GM12878 (cell line): ENCODE measurements around the gene THADA. TPM values are rescaled to one million over a fixed set of nuclear protein-coding genes. Genes with fewer than 3 reads are reported as not detected.

ENCODE experiments used
- ATAC-seq: fragments of 200-7000 bp; cut with Tn5 transposase; 3 replicates; pipeline ENCODE4 v1.9.1; 2020; ENCODE audit warnings: mild to moderate bottlenecking, moderate library complexity
- BruUV-seq: library from RNA; stranded (reverse); fragments of 400-500 nt; replicated peaks from 2 replicates; lab custom pipeline; 2021; lab: Mats Ljungman, UMichigan
- CTCF ChIA-PET: fragments of 300-600 bp; sonication (Branson Sonifier 250); formaldehyde crosslinking; extraction: SDS; loops from one replicate; lab custom pipeline; 2021; ENCODE audit warnings: inconsistent platforms; lab: Yijun Ruan, JAX
- POLR2A ChIA-PET: fragments of 350-600 bp; formaldehyde crosslinking; extraction: SDS; loops from one replicate; lab custom pipeline; 2021; ENCODE audit warnings: inconsistent platforms; lab: Charles Lee
- RAD21 ChIA-PET: fragments of 300-600 bp; sonication (Branson Sonifier 250); formaldehyde crosslinking; loops from one replicate; lab custom pipeline; 2023; ENCODE audit warnings: antibody characterized with exemption; ENCODE audit not compliant: unreplicated experiment; lab: Charles Lee
- SMC1A ChIA-PET: fragments of 300-600 bp; sonication (Branson Sonifier 250); formaldehyde crosslinking; loops from one replicate; lab custom pipeline; 2023; ENCODE audit not compliant: unreplicated experiment, uncharacterized antibody; lab: Charles Lee
- DNase-seq: peaks from one replicate; pipeline ENCODE4 v3.0.0-alpha.2; 2011; ENCODE audit warnings: low read depth, low spot score
- FAIRE-seq: peaks from 3 replicates; lab custom pipeline; 2011; peaks lifted over from hg19 to GRCh38; lab: Jason Lieb, UNC
- H2AFZ ChIP-seq: 2 replicates; pipeline ENCODE4 v1.6.0; 2011; ENCODE audit warnings: low read depth, low read length, control low read depth; ENCODE audit not compliant: control insufficient read depth
- H3K27ac ChIP-seq: 2 replicates; pipeline ENCODE4 v1.5.1; 2011; ENCODE audit warnings: control low read depth; ENCODE audit not compliant: control insufficient read depth, insufficient read depth
- H3K27me3 ChIP-seq, 2 experiments: replicated peaks in 1 of 2; 2 replicates each; pipeline versions ENCODE4 v1.6.0 to v1.6.1; 2011; ENCODE audit warnings: low read length in 1 of 2; ENCODE audit not compliant: control insufficient read depth in 2 of 2, insufficient read depth in 2 of 2
- H3K36me3 ChIP-seq, 2 experiments: 2 replicates each; pipeline ENCODE4 v1.5.1; 2011; ENCODE audit warnings: low read length in 1 of 2; ENCODE audit not compliant: control insufficient read depth in 2 of 2, insufficient read depth in 2 of 2
- H3K4me1 ChIP-seq: 2 replicates; pipeline ENCODE4 v1.6.1; 2011; ENCODE audit warnings: mild to moderate bottlenecking, low read length, moderate library complexity, mixed read lengths; ENCODE audit not compliant: control insufficient read depth, insufficient read depth
- H3K4me2 ChIP-seq: 2 replicates; pipeline ENCODE4 v1.6.0; 2011; ENCODE audit warnings: control low read depth; ENCODE audit not compliant: control insufficient read depth, insufficient read depth
- H3K4me3 ChIP-seq: fragments of 200-600 bp; sonication (generic); 2 replicates; pipeline ENCODE4 v1.5.1; 2016
- H3K79me2 ChIP-seq: 2 replicates; pipeline ENCODE4 v1.6.0; 2011; ENCODE audit warnings: low read length; ENCODE audit not compliant: control insufficient read depth, insufficient read depth
- H3K9ac ChIP-seq: 2 replicates; pipeline ENCODE4 v1.8.0; 2011; ENCODE audit warnings: low read length, control low read depth, mixed read lengths; ENCODE audit not compliant: control insufficient read depth, insufficient read depth
- H3K9me3 ChIP-seq: replicated peaks from 3 replicates; pipeline ENCODE4 v1.5.1; 2011; ENCODE audit warnings: mild to moderate bottlenecking, low read length; ENCODE audit not compliant: control insufficient read depth, insufficient read depth
- H4K20me1 ChIP-seq: 2 replicates; pipeline ENCODE4 v1.6.0; 2011; ENCODE audit not compliant: control insufficient read depth, insufficient read depth
- BCL11A ChIP-seq: IDR thresholded peaks from 2 replicates; pipeline ENCODE4 v1.6.1; 2011; ENCODE audit warnings: low read depth, low read length
- CBX5 ChIP-seq: sonication (generic); IDR thresholded peaks from 2 replicates; pipeline ENCODE4 v1.6.1; 2016; ENCODE audit warnings: low read depth, moderate library complexity, mild to moderate bottlenecking, inconsistent platforms
- IKZF2 ChIP-seq, 2 experiments: fragments of 450-650 bp; IDR thresholded peaks; 2 replicates each; pipeline ENCODE4 v1.6.1; 2017; ENCODE audit warnings: mild to moderate bottlenecking in 2 of 2, moderate library complexity in 2 of 2
- JUNB ChIP-seq: IDR thresholded peaks from 2 replicates; pipeline ENCODE4 v1.6.1; 2016; ENCODE audit warnings: antibody characterized with exemption, mild to moderate bottlenecking
- NRF1 ChIP-seq: conservative IDR thresholded peaks from 2 replicates; pipeline ENCODE4 v1.6.1; 2011; ENCODE audit warnings: mild to moderate bottlenecking, low read depth, low read length, improper control_type of control experiment
- PML ChIP-seq: IDR thresholded peaks from 2 replicates; pipeline ENCODE4 v1.6.1; 2012; ENCODE audit warnings: low read length, inconsistent platforms
- in situ Hi-C: fragments of 300-500 bp; cut with MboI; formaldehyde crosslinking; loops from 9 replicates; pipeline ENCODE4 v1.14.3; 2018; ENCODE audit warnings: mixed read lengths
- intact Hi-C: fragments of 100-400 bp; cut with micrococcal nuclease; formaldehyde crosslinking; loops from one replicate; pipeline ENCODE4 v1.14.2; 2022; ENCODE audit not compliant: unreplicated experiment
- polyA plus RNA-seq, 11 experiments: library from polyadenylated mRNA; depleted of rRNA in 4 of 11; unstranded in 6 of 11; stranded (reverse) in 5 of 11; fragments of >200 nt; fragmentation: Nextera tagmentation in 4 of 11; fragmentation: Illumina TruSeq in 1 of 11; extraction: Ambion mirVana in 4 of 11; extraction: Trizol in 1 of 11; gene quantifications; 1 replicate in 1 of 11; 2 replicates in 10 of 11; pipeline versions ENCODE4 v1.2.1 to v1.2.3, GENCODE V29; 2011 to 2016; ENCODE audit warnings: inconsistent platforms in 2 of 11, missing spikeins in 2 of 11, low read depth in 1 of 11
- total RNA-seq, 4 experiments: library from RNA; depleted of rRNA in 3 of 4; stranded (reverse); fragments of >200 nt in 3 of 4; fragmentation: Illumina TruSeq in 1 of 4; extraction: Trizol in 1 of 4; gene quantifications; 2 replicates each; pipeline versions ENCODE4 v1.2.1 to v1.2.3, GENCODE V29; 2013 to 2021
- TF ChIP-seq, protein P1 (sequence below): IDR thresholded peaks from 2 replicates; pipeline ENCODE4 v1.6.1; 2011; ENCODE audit warnings: low read depth, mild to moderate bottlenecking, low read length, moderate library complexity, borderline replicate concordance; ENCODE audit errors: extremely low read depth
- TF ChIP-seq, protein P2 (sequence below): fragments of 150-350 bp; IDR thresholded peaks from 2 replicates; pipeline ENCODE4 v1.6.1; 2016; ENCODE audit warnings: low read depth, low read length

The THADA gene
- total and polyA plus RNA-seq, 10 of the 15 experiments (the other 5 are each of a cell fraction or from before 2014, with no cell fraction given), result 14.6 to 33.2 (median 23.2) TPM

DNA sequence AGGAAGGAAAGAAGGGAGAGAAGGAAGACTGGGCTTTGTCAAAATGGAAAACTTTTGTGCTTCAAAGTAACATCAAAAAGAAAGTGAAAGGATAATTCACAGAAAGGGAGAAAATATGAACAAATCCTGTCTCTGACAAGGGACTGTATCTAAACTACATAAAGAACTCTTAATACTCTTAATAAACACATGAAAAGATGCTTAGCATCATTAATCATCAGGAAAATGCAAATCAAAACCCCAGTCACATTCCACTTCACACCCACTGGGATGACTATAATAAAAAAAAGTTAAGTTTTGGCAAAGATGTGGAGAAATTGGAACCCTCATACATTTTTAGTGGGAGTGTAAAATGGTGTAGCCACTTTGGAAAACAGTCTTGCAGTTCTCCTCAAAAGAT lies 357.7 kb downstream of the THADA start:
- H3K79me2 ChIP-seq, result no peaks in the 10 kb centered on the region
- intact Hi-C loops (no loop called here), in situ Hi-C loops (no loop called here)
- peaks cover 24% of the 10 kb centered on the region for H3K4me1 ChIP-seq
- DNase-seq (no peak), ATAC-seq (no peak), FAIRE-seq (no peak)
- no peaks in the 10 kb centered on the region for H3K9me3 ChIP-seq
- no peaks in the 10 kb centered on the region for H4K20me1 ChIP-seq
- ChIA-PET SMC1A (interaction anchor here (3.9 kb wide), 1 partner anchor 246 kb away, joined by 29 read pairs; no protein-coding TSS in a partner anchor), RAD21 (interaction anchor here (0.6 to 3.2 kb wide), 2 partner anchors 9 to 109 kb away, joined by 3 to 19 read pairs; no protein-coding TSS in a partner anchor), POLR2A (no interaction called here), CTCF (interaction anchor here (6.4 kb wide), 1 partner anchor 8 kb away, joined by 43 read pairs; no protein-coding TSS in a partner anchor)
- H3K4me2 ChIP-seq, result no peak overlapping the region; the same call in 1 of the 2 replicates
- BruUV-seq, result no TSS peak
- no peaks in the 10 kb centered on the region for H3K27me3 ChIP-seq
- no peak overlapping the region for H3K27ac ChIP-seq
- no peaks in the 10 kb centered on the region; a peak in 2 of 4 replicates for H3K36me3 ChIP-seq
- H3K4me3 ChIP-seq, result no peak overlapping the region
- no peak overlapping the region for H2AFZ ChIP-seq
- TF ChIP-seq, protein P1, sequence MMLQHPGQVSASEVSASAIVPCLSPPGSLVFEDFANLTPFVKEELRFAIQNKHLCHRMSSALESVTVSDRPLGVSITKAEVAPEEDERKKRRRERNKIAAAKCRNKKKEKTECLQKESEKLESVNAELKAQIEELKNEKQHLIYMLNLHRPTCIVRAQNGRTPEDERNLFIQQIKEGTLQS, result no peak
- TF ChIP-seq BCL11A (no peak), NRF1 (no peak), PML (no peak), JUNB (peak; percentile 27; the same call in 1 of the 2 replicates), IKZF2 (IDR thresholded peaks at IDR 0.05) (0 out of 4 replicates have a peak, but pooled peaks of 1 of the 2 experiments have one; percentile 21), CBX5 (no peak)
- TF ChIP-seq, protein P2, sequence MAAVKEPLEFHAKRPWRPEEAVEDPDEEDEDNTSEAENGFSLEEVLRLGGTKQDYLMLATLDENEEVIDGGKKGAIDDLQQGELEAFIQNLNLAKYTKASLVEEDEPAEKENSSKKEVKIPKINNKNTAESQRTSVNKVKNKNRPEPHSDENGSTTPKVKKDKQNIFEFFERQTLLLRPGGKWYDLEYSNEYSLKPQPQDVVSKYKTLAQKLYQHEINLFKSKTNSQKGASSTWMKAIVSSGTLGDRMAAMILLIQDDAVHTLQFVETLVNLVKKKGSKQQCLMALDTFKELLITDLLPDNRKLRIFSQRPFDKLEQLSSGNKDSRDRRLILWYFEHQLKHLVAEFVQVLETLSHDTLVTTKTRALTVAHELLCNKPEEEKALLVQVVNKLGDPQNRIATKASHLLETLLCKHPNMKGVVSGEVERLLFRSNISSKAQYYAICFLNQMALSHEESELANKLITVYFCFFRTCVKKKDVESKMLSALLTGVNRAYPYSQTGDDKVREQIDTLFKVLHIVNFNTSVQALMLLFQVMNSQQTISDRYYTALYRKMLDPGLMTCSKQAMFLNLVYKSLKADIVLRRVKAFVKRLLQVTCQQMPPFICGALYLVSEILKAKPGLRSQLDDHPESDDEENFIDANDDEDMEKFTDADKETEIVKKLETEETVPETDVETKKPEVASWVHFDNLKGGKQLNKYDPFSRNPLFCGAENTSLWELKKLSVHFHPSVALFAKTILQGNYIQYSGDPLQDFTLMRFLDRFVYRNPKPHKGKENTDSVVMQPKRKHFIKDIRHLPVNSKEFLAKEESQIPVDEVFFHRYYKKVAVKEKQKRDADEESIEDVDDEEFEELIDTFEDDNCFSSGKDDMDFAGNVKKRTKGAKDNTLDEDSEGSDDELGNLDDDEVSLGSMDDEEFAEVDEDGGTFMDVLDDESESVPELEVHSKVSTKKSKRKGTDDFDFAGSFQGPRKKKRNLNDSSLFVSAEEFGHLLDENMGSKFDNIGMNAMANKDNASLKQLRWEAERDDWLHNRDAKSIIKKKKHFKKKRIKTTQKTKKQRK, result no peak
- H3K9ac ChIP-seq, result no peak overlapping the region
